GF-D8 (cell line): ENCODE results near the gene POP4.
"Not testable (repeated sequence)": the region's sequence is repeated elsewhere in the genome, so short reads cannot be mapped to it uniquely, and the experiment has no call there.

Source experiments
- DNase-seq: peaks from one replicate; lab custom pipeline; 2025; lab: John Stamatoyannopoulos, UW

POP4 gene

GRCh38 chr19:29612121-29612520 is 6.0 kb downstream of the POP4 start:
- no peak for DNase-seq

GRCh38 chr19:29612801-29613595 is 6.9 kb downstream of the POP4 start:
- DNase-seq, result no peak

- DNase-seq, result no peak
Measured at GRCh38 chr19:29614046-29614445, 8.0 kb downstream of the POP4 start.

DNA sequence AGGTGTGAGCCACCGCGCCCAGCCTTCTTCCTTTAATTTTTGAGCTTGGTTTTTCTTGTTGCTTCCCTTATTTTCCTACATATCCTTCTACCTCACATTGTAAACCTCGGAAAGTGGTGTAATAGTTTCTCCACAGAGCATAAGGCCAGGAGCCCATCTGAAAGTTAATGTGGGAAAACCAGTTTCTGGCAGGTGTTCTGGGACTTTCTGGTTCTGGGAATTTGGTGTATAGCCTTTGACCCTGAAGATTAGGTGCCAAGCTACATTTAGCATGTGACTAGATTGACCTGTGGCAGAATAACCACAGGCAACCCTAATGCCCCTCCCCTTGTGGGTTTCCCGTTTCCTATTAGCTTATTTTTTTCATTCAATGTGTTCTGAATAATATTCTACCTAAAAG is 8.7 kb downstream of the POP4 start:
- DNase-seq, result no peak

GRCh38 chr19:29615891-29616425 is 9.9 kb downstream of the POP4 start:
- DNase-seq, result no peak

- no peak for DNase-seq
Measured at GRCh38 chr19:29616541-29616940, 10.5 kb downstream of the POP4 start.

DNA sequence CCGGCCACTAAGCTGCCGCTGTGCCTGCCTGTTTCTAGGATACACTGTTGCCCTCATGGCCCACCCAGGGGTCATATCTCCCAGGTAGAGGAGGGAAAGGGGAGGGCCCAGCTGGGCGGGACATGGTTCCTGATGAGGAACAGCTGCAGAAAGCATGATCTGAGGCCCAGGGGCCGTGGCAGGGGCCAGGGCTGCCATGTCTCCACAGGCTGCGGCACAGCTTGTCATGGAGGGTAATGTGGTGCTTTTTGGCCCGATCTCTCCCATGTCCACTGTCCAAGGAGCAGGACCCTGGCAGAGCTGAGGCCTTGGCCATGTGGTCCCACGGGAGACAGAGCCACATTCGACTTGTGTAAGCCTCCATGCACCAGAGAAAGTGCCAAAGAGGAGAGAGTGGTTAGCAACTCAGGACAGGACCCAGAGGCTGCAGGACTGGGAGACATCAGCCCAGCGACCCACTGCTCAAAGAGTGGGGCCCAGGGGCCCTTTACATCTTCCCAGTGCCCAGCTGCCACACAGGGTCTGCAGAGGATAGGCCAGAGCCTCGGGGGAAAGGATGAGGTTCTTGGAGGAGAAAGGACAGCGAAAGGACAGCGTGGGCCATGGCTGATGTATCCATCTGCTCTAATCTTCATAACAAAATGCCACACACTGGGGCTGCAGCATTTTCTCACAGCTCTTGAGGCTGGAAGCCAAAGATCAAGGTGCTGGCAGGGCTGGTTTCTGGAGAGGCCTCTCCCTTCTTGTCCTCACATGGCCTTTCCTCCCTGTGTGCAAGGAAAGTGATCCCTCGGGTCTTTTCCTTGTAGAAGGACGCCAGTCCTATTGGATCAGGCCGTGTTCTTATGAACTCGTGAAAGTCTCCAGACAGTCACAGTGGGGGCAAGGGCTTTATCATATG is 11.5 kb downstream of the POP4 start:
- no peak for DNase-seq

DNA sequence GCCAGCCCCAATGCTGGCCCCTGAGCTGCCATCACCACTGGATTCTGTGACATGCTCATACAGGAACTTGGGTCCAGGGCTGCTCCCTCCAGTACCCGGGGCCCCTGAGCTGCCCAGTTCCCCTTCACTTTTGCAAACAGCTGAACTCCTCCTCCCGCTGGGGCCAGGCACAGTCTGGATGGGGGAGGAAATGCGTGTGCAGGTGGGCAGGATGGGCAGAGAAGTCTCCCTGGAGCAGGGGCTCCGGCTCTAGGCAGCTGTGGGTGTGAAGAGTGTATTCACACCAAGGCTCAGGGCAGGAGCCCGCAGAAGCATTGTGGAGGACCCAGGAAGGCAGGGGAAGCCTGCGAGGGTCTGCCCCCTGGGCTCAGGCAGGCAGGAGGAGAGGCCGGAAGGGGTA is 12.4 kb downstream of the POP4 start:
- no peak for DNase-seq

- DNase-seq, result no peak
Measured at GRCh38 chr19:29618871-29619270, 12.8 kb downstream of the POP4 start.

GRCh38 chr19:29620931-29621351 is 14.9 kb downstream of the POP4 start:
- DNase-seq, result no peak

DNA sequence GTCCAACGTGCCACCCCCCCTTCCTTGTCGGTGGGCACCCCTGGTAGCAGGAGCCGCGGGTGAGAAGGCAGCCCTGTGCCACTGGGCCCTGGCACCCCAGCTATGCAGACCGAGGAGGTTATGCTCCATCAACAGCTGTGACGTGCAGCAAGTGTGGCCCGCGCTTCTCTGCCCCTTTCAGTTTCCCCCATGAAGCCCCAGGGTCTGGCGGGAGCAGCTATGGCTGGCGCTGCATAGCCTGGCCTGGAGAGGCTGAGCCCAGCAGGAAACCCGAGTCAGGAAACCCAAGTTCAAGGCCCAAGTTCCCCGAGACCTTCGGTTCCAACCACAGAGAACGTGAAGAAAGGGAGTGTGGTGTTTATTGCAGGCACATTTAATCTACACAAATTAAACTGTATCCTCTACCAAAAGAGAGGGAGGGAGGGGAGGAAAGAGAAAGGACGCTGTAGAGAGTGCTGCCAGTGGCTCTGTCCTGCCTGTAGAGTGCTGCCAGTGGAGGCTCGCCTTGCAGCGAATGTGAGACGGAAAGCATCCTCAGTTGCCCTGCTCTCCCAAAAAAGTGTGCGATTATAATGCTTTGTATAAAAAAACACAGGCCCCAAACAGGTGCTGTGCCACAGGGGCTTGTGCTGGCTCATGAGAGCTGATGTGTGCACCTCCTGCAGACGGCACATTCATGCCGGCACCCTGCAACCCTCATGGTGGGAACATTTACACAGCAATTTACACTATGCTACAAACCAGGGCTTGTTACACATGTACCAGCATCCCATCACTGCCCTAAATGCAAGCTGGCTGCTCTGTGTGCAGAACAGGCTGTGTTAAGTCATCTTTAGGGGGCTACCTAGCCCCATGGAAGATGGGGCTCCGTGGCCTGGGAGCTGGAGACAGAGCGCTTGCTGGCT is 16.3 kb downstream of the POP4 start:
- DNase-seq, result no peak

DNA sequence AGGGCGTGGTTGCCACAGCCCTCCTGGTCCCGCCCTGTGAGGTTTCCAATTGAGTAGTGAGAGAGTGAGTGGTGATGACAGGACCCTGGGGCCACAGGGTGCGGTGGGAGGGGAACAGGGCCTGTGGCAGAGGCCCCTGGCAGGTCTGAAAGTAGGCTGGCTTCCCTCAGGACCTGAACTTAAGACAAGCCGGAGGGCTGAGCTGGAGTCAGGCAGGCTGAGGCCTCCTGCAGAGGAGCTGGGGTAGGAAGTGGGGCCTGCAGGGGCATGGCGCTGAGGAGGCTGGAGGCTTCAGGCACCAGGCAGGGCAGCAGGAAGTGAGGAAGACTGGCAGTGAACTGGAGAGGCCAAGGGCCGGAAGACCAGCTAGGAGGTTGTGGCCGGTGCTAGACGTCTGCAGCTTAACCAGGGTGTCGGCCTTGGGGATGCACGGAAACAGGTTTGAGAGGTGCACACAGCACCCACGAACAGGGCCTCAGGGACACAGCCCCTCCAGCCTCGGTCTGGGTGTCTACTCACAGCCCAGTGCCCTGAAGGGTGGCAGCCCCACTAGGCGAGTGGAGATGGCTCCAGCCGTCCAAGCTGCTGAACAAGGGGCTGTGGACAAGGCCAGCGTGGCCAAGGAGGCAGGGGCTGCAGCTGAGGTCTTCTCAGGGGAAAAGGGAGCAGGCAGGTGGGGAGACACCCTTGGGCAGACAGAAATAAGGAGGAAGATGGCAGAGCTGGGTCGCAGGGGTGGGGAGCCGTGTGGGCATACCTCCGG is 17.8 kb downstream of the POP4 start:
- no peak for DNase-seq

- DNase-seq, result no peak
Measured at GRCh38 chr19:29624489-29625185, 18.6 kb downstream of the POP4 start.

DNA sequence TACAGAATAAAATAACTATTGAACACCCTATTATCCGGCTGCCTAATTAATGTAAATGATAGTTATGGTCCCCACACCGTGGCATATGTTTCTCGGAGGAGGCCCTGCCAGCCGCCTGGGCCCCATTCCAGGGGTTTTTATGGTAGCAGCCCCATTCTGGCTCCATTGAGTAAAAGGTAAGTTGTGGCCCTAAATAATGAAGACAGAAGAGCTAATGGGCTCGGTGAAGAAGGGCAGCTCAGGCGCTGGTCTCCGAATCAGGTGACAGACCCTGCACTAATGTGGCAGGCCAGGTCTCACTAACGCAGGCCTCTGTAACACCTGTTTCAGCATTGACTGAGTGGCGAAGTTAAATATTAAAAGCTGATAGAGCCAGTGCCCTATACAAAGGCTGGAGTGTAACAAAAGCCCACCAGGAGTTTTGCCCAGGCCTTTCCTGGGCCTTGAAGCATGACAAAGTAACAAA is 19.1 kb downstream of the POP4 start:
- no peak for DNase-seq

DNA sequence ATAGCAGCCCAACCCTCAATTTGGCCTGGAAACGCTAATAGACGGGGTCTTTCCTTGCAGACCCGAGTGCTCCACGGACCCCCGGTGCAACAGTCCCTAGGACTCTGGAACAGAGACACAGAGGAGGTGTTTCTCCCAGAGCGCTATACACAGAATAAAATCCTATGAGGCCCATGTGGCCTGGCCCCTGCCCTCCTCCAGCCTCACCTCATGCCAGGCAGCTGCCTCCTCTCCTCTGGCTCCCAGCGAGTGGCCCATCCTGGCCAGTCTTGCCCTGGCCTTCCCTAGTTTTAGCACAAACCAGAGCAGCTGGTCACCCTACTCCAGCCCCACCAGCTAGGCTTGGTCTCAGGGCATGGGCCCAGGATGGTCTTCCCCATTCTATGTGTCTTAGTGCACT is 20.3 kb downstream of the POP4 start:
- no peak for DNase-seq

DNA sequence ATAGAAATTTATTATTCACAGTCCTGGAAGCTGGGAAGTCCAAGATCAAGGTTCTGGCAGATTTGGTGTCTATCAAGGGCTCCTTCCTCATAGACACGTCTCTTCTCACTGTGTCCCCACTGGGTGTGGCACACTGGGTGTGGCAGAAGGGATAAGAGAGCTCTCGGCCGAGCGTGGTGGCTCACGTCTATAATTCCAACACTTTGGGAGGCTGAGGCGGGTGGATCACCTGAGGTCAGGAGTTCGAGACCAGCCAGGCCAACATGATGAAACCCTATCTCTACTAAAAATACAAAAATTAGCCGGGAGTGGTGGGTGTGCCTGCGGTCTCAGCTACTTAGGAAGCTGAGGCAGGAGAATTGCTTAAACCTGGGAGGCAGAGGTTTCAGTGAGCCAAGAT is 20.7 kb downstream of the POP4 start:
- DNase-seq, result not testable (repeated sequence)

DNA sequence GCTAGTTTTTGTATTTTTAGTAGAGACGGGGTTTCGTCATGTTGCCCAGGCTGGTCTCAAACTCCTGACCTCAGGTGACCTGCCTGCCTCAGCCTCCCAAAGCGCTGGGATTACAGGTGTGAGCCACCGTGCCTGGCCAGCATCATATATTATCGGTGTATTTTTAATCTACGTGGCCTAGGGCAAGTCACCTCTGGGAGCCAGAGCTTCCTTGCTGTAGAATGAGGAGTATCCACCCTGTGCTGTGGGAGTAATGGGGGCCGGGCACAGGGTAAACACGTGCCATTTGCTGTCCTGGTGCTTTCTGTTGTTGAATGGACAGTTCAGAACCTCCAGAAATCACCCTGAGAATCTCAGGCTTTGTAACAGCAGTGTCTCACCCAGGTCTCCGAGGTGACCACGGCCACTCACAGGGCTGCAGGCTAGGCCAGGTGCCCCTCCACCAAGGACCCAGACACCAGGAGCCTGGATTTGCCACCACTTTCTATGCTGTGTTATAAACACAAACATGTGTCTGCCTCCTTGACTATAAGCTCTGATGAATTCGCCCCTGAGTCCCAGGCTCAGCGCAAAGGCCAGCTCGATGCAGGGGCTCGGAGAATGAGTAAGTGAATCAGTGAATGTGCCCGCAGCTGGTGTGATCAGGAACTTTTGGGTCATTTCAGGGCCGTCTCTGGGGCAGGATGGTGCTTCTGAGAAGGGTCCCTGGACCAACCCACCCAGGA is 22.7 kb downstream of the POP4 start:
- no peak for DNase-seq

GRCh38 chr19:29629836-29630534 is 23.9 kb downstream of the POP4 start:
- no peak for DNase-seq

DNA sequence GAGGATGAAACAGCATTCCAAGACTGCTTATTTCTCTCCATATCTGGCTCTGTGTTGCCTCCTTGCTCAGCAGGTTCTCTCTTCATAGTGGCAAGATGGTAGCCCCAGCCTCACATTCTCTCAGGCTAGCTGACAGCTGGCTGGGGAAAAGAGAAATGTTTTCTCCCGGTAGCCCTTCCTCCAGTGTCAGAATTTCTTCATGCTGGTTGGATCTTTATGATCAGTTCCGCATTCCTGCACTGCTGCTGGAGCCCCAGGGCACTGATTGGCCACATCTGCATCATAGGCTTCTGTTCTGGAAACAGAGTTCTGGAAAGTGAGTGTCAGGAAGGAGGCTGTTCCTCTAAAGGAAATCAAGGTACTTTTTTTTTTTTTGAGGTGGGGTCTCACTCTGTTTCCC is 24.6 kb downstream of the POP4 start:
- no peak for DNase-seq
